Fibroblast of the aortic adventitia (primary cell): Measurements from ENCODE around the gene SLC25A1. TPM values are rescaled to one million over a fixed set of nuclear protein-coding genes. Genes with fewer than 3 reads are reported as not detected.

Experiments used
- DNase-seq: peaks from one replicate; pipeline ENCODE4 v3.0.0-alpha.2; 2010; ENCODE audit warnings: low read depth
- H3K4me3 ChIP-seq: 2 replicates; pipeline ENCODE4 v1.5.1; 2011; ENCODE audit warnings: low read depth, mild to moderate bottlenecking, control low read depth, low read length, moderate library complexity
- total RNA-seq: library from RNA; depleted of rRNA; stranded (reverse); fragments of >200 nt; gene quantifications from 2 replicates; pipeline ENCODE4 v1.2.3, GENCODE V29; 2012; ENCODE audit warnings: low replicate concordance
- TF ChIP-seq, protein P1 (sequence below): IDR thresholded peaks from 2 replicates; pipeline ENCODE4 v1.5.1; 2011; ENCODE audit warnings: mild to moderate bottlenecking, low read length, control low read depth, inconsistent platforms; ENCODE audit not compliant: insufficient read depth

Gene SLC25A1
- total RNA-seq, 1 donor: 53.4 TPM

DNA sequence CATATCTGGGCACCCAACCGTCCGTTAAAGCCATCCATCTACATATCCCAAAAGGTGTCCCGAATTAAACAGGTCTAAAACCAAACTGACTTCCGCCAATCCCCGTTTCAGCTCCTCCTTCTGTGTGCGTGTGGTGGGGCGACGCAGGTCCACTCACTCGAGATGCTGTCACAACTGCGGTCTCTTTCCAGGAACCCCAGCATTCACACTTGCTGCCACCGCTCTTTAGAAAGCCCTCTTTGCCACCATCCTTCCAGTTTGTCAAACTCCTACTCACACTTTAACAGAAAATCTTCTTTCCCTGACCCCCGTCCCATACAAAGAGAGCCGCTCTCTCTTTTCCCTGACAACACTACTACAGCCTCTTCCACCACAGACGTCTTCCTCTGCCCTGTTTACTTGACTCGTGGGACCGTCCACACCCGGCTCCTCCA is 34.6 kb downstream of the SLC25A1 start:
- peak; percentile 8 for DNase-seq
- TF ChIP-seq, protein P1, sequence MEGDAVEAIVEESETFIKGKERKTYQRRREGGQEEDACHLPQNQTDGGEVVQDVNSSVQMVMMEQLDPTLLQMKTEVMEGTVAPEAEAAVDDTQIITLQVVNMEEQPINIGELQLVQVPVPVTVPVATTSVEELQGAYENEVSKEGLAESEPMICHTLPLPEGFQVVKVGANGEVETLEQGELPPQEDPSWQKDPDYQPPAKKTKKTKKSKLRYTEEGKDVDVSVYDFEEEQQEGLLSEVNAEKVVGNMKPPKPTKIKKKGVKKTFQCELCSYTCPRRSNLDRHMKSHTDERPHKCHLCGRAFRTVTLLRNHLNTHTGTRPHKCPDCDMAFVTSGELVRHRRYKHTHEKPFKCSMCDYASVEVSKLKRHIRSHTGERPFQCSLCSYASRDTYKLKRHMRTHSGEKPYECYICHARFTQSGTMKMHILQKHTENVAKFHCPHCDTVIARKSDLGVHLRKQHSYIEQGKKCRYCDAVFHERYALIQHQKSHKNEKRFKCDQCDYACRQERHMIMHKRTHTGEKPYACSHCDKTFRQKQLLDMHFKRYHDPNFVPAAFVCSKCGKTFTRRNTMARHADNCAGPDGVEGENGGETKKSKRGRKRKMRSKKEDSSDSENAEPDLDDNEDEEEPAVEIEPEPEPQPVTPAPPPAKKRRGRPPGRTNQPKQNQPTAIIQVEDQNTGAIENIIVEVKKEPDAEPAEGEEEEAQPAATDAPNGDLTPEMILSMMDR: no peak
- H3K4me3 ChIP-seq: peak overlapping the region; percentile 96

- H3K4me3 ChIP-seq: peak overlapping the region; percentile 40
- DNase-seq: no peak
- TF ChIP-seq, protein P1: no peak
These were observed 35.3 kb downstream of the SLC25A1 start for GRCh38 chr22:19143212-19143611.

DNA sequence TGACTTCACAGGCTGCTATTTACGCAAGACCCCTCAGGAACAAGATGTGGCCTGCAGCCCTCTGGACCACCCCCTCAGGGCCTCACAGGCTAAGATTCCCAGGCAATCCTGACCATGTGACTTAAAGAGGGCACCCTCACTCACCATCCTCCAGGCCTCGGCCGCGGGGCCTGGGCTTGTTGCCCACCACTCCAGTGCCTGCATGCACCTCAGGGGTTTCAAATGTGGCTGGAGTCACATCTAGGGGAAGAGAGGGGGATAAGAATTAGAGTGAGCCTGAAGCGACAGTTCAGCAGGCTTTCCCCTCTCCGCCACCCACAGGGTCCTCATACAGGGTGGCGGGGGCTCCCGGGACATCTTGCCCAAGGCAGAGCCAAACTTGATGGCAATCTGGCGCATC is 36.1 kb downstream of the SLC25A1 start:
- DNase-seq: no peak
- TF ChIP-seq, protein P1: no peak
- H3K4me3 ChIP-seq: no peak overlapping the region

DNA sequence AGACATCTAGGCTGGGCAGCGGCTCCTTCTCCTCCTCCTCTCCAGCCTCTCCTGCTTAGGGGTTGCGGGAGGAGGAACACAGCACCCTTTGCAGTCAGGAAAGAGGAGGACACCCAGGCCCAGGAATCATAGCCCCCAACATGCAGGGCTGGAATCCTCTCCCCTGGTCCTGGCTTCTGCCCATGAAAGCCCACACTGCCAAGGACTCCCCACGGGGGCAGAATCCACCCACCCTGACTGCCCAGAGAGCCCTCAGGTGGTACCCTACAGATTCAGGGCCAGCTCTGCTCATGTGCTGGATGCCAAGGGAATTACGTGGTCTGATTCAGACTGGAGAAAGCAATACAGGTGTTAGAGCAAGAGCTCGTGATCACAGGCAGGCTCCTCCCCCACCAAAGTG is 38.6 kb downstream of the SLC25A1 start:
- H3K4me3 ChIP-seq: no peak overlapping the region
- no peak for DNase-seq
- TF ChIP-seq, protein P1: no peak

DNA sequence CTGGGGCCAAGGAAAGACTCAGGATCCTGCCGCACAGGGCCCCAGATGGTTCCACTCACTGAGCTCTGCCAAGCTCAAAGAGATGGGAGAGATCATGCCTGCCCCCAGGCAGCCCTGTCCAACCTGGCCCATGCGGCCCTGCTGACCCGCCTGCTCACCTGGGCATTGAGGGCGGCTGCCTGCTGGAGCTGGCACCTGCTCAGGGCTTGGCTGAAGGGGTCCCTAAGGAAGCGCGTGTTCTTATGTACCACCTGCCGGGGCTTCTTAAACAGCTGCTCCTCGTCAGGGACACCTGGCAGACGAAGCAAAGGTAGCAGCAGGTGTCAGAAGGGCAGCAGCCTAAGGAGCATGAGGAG is 39.6 kb downstream of the SLC25A1 start:
- DNase-seq: no peak
- TF ChIP-seq, protein P1: no peak
- no peak overlapping the region for H3K4me3 ChIP-seq

GRCh38 chr22:19138217-19139000 is 40.1 kb downstream of the SLC25A1 start:
- DNase-seq: no peak
- TF ChIP-seq, protein P1: no peak
- H3K4me3 ChIP-seq: no peak overlapping the region
